Nephron progenitor cell (in vitro differentiated cells): Measurements from ENCODE around the gene CDH2.

Source experiments
- DNase-seq: peaks from one replicate; pipeline ENCODE4 v3.0.0; 2021
- H3K27ac Mint-ChIP-seq: 2 replicates; pipeline ENCODE4 v1.8.0; 2021; ENCODE audit warnings: mild to moderate bottlenecking, moderate library complexity, mixed read lengths
- H3K27me3 Mint-ChIP-seq: 2 replicates; pipeline ENCODE4 v1.8.0; 2021; ENCODE audit warnings: mild to moderate bottlenecking, low read depth, mixed read lengths; ENCODE audit not compliant: poor library complexity
- H3K36me3 Mint-ChIP-seq: 2 replicates; pipeline ENCODE4 v1.8.0; 2021; ENCODE audit warnings: low read depth, mixed read lengths
- H3K4me1 Mint-ChIP-seq: 2 replicates; pipeline ENCODE4 v1.8.0; 2021; ENCODE audit warnings: mixed read lengths
- H3K4me3 Mint-ChIP-seq: 2 replicates; pipeline ENCODE4 v1.8.0; 2021; ENCODE audit warnings: mild to moderate bottlenecking, moderate library complexity, mixed read lengths
- H3K9me3 Mint-ChIP-seq: 2 replicates; pipeline ENCODE4 v1.8.0; 2021; ENCODE audit warnings: mild to moderate bottlenecking, moderate library complexity, mixed read lengths
- CTCF ChIP-seq: fragments of 200-600 bp; sonication (generic); IDR thresholded peaks from 2 replicates; pipeline ENCODE4 v1.5.0; 2021; ENCODE audit warnings: antibody characterized with exemption

CDH2 gene

GRCh38 chr18:28078849-28079248 lies 98.1 kb downstream of the CDH2 start:
- H3K9me3 Mint-ChIP-seq = no peaks in the 10 kb centered on the region
- peak overlapping the region; percentile 68 for H3K27ac Mint-ChIP-seq
- TF ChIP-seq CTCF = no peak
- H3K36me3 Mint-ChIP-seq = peaks cover 5% of the 10 kb centered on the region
- no peak for DNase-seq
- H3K4me3 Mint-ChIP-seq = no peak overlapping the region
- no peaks in the 10 kb centered on the region for H3K27me3 Mint-ChIP-seq
- peaks cover 7% of the 10 kb centered on the region for H3K4me1 Mint-ChIP-seq

- H3K36me3 Mint-ChIP-seq = peaks cover 5% of the 10 kb centered on the region
- no peak overlapping the region for H3K4me3 Mint-ChIP-seq
- H3K4me1 Mint-ChIP-seq = peaks cover 7% of the 10 kb centered on the region
- no peaks in the 10 kb centered on the region for H3K27me3 Mint-ChIP-seq
- no peak for DNase-seq
- H3K27ac Mint-ChIP-seq = peak overlapping the region; percentile 68
- no peaks in the 10 kb centered on the region for H3K9me3 Mint-ChIP-seq
- TF ChIP-seq CTCF = no peak
Measured at GRCh38 chr18:28078298-28078697, 98.6 kb downstream of the CDH2 start.

- no peak for TF ChIP-seq CTCF
- H3K27ac Mint-ChIP-seq = no peak overlapping the region
- no peaks in the 10 kb centered on the region for H3K9me3 Mint-ChIP-seq
- peaks cover 5% of the 10 kb centered on the region for H3K36me3 Mint-ChIP-seq
- no peaks in the 10 kb centered on the region for H3K27me3 Mint-ChIP-seq
- H3K4me3 Mint-ChIP-seq = no peak overlapping the region
- H3K4me1 Mint-ChIP-seq = peaks cover 27% of the 10 kb centered on the region
- DNase-seq = no peak
Measured at GRCh38 chr18:28075501-28075900, 101.4 kb downstream of the CDH2 start.

GRCh38 chr18:28074076-28074475 lies 102.9 kb downstream of the CDH2 start:
- H3K36me3 Mint-ChIP-seq = peaks cover 15% of the 10 kb centered on the region
- H3K9me3 Mint-ChIP-seq = no peaks in the 10 kb centered on the region
- no peak for TF ChIP-seq CTCF
- DNase-seq = no peak
- no peak overlapping the region for H3K4me3 Mint-ChIP-seq
- H3K27ac Mint-ChIP-seq = no peak overlapping the region
- H3K27me3 Mint-ChIP-seq = no peaks in the 10 kb centered on the region
- peaks cover 33% of the 10 kb centered on the region for H3K4me1 Mint-ChIP-seq

- H3K27ac Mint-ChIP-seq = no peak overlapping the region
- H3K4me3 Mint-ChIP-seq = no peak overlapping the region
Measured at GRCh38 chr18:28073658-28074057, 103.3 kb downstream of the CDH2 start.

More at GRCh38 chr18:28073658-28074057, 103.3 kb downstream of the CDH2 start:
- Mint-ChIP-seq H3K27me3 (no peaks in the 10 kb centered on the region), H3K9me3 (no peaks in the 10 kb centered on the region), H3K4me1 (peaks cover 33% of the 10 kb centered on the region), H3K36me3 (peaks cover 13% of the 10 kb centered on the region)
- DNase-seq = no peak
- TF ChIP-seq CTCF = no peak
